ENCODE data around the gene GRB2.
"Not testable (repeated sequence)": the region's sequence is repeated elsewhere in the genome, so short reads cannot be mapped to it uniquely, and the experiment has no call there.

Gene GRB2

GRCh38 chr17:75289115-75289831, 116.2 kb downstream of the GRB2 start, which contains the start of gene SLC25A19:
SLC25A19 (minus strand) TSS chr17:75289433; CDS start chr17:75286764, 2,669 bp downstream.
- Histone ChIP-seq H3K4me1 (ENCODE audit: control insufficient read depth, low read depth, low read length) (peaks cover 4% of the 10 kb centered on the region), H3K27ac (ENCODE audit: low read length) (no peak within 1 kb of the TSS), H3K9ac (ENCODE audit: low read length) (peak within 1 kb of the TSS; percentile 59), H3K36me3 (ENCODE audit: control insufficient read depth, low read depth, low read length) (peaks cover 9% of the 10 kb centered on the region), H3K9me3 (ENCODE audit: control insufficient read depth, low read depth, low read length) (no peaks in the 10 kb centered on the region), H3K27me3 (ENCODE audit: control insufficient read depth, insufficient read depth, low read length) (peaks cover 3% of the 10 kb centered on the region), H3K4me3 (ENCODE audit: low read length) (peak within 1 kb of the TSS; percentile 82)

GRCh38 chr17:75288770-75289114, 116.7 kb downstream of the GRB2 start:
- H3K4me3 ChIP-seq (ENCODE audit: low read length), result peak overlapping the region; percentile 82
- H3K4me1 ChIP-seq (ENCODE audit: control insufficient read depth, low read depth, low read length), result peaks cover 4% of the 10 kb centered on the region
- H3K27me3 ChIP-seq (ENCODE audit: control insufficient read depth, insufficient read depth, low read length), result peaks cover 3% of the 10 kb centered on the region
- H3K9ac ChIP-seq (ENCODE audit: low read length), result peak overlapping the region; percentile 59
- H3K27ac ChIP-seq (ENCODE audit: low read length), result no peak overlapping the region
- H3K9me3 ChIP-seq (ENCODE audit: control insufficient read depth, low read depth, low read length), result no peaks in the 10 kb centered on the region
- peaks cover 9% of the 10 kb centered on the region for H3K36me3 ChIP-seq (ENCODE audit: control insufficient read depth, low read depth, low read length)

GRCh38 chr17:75288359-75288758, 117.1 kb downstream of the GRB2 start:
- H3K4me3 ChIP-seq (ENCODE audit: low read length), result peak overlapping the region; percentile 82
- H3K9ac ChIP-seq (ENCODE audit: low read length), result peak overlapping the region; percentile 59
- H3K4me1 ChIP-seq (ENCODE audit: control insufficient read depth, low read depth, low read length), result peaks cover 4% of the 10 kb centered on the region
- H3K27ac ChIP-seq (ENCODE audit: low read length), result no peak overlapping the region
- peaks cover 9% of the 10 kb centered on the region for H3K36me3 ChIP-seq (ENCODE audit: control insufficient read depth, low read depth, low read length)
- H3K9me3 ChIP-seq (ENCODE audit: control insufficient read depth, low read depth, low read length), result no peaks in the 10 kb centered on the region
- H3K27me3 ChIP-seq (ENCODE audit: control insufficient read depth, insufficient read depth, low read length), result peaks cover 3% of the 10 kb centered on the region

GRCh38 chr17:75287221-75287620, 118.3 kb downstream of the GRB2 start:
- peaks cover 9% of the 10 kb centered on the region for H3K36me3 ChIP-seq (ENCODE audit: control insufficient read depth, low read depth, low read length)
- H3K9me3 ChIP-seq (ENCODE audit: control insufficient read depth, low read depth, low read length), result no peaks in the 10 kb centered on the region
- H3K9ac ChIP-seq (ENCODE audit: low read length), result no peak overlapping the region
- peaks cover 3% of the 10 kb centered on the region for H3K27me3 ChIP-seq (ENCODE audit: control insufficient read depth, insufficient read depth, low read length)
- no peak overlapping the region for H3K27ac ChIP-seq (ENCODE audit: low read length)
- H3K4me1 ChIP-seq (ENCODE audit: control insufficient read depth, low read depth, low read length), result peaks cover 4% of the 10 kb centered on the region
- no peak overlapping the region for H3K4me3 ChIP-seq (ENCODE audit: low read length)

- peaks cover 3% of the 10 kb centered on the region for H3K27me3 ChIP-seq (ENCODE audit: control insufficient read depth, insufficient read depth, low read length)
- peaks cover 4% of the 10 kb centered on the region for H3K4me1 ChIP-seq (ENCODE audit: control insufficient read depth, low read depth, low read length)
- no peak overlapping the region for H3K4me3 ChIP-seq (ENCODE audit: low read length)
- peaks cover 13% of the 10 kb centered on the region for H3K36me3 ChIP-seq (ENCODE audit: control insufficient read depth, low read depth, low read length)
- H3K27ac ChIP-seq (ENCODE audit: low read length), result no peak overlapping the region
- H3K9me3 ChIP-seq (ENCODE audit: control insufficient read depth, low read depth, low read length), result no peaks in the 10 kb centered on the region
- H3K9ac ChIP-seq (ENCODE audit: low read length), result no peak overlapping the region
Observed at GRCh38 chr17:75285123-75285522, 120.4 kb downstream of the GRB2 start.

- H3K27ac ChIP-seq (ENCODE audit: low read length); H3K9ac ChIP-seq (ENCODE audit: low read length); H3K36me3 ChIP-seq (ENCODE audit: control insufficient read depth, low read depth, low read length); H3K9me3 ChIP-seq (ENCODE audit: control insufficient read depth, low read depth, low read length); H3K4me3 ChIP-seq (ENCODE audit: low read length); H3K4me1 ChIP-seq (ENCODE audit: control insufficient read depth, low read depth, low read length); H3K27me3 ChIP-seq (ENCODE audit: control insufficient read depth, insufficient read depth, low read length): not testable (repeated sequence)
Observed at GRCh38 chr17:75280189-75280588, 125.3 kb downstream of the GRB2 start.

GRCh38 chr17:75277664-75278071, 127.8 kb downstream of the GRB2 start:
- no peak overlapping the region for H3K4me3 ChIP-seq (ENCODE audit: low read length)
- H3K27me3 ChIP-seq (ENCODE audit: control insufficient read depth, insufficient read depth, low read length), result no peaks in the 10 kb centered on the region
- H3K36me3 ChIP-seq (ENCODE audit: control insufficient read depth, low read depth, low read length), result peaks cover 12% of the 10 kb centered on the region
- H3K9me3 ChIP-seq (ENCODE audit: control insufficient read depth, low read depth, low read length), result no peaks in the 10 kb centered on the region
- H3K27ac ChIP-seq (ENCODE audit: low read length), result no peak overlapping the region
- no peak overlapping the region for H3K9ac ChIP-seq (ENCODE audit: low read length)
- no peaks in the 10 kb centered on the region for H3K4me1 ChIP-seq (ENCODE audit: control insufficient read depth, low read depth, low read length)

GRCh38 chr17:75273977-75274708, 131.3 kb downstream of the GRB2 start:
- H3K4me3 ChIP-seq (ENCODE audit: low read length), result no peak overlapping the region
- peaks cover 3% of the 10 kb centered on the region for H3K4me1 ChIP-seq (ENCODE audit: control insufficient read depth, low read depth, low read length)
- H3K9me3 ChIP-seq (ENCODE audit: control insufficient read depth, low read depth, low read length), result no peaks in the 10 kb centered on the region
- H3K9ac ChIP-seq (ENCODE audit: low read length), result no peak overlapping the region
- peaks cover 10% of the 10 kb centered on the region for H3K36me3 ChIP-seq (ENCODE audit: control insufficient read depth, low read depth, low read length)
- no peak overlapping the region for H3K27ac ChIP-seq (ENCODE audit: low read length)
- peaks cover 11% of the 10 kb centered on the region for H3K27me3 ChIP-seq (ENCODE audit: control insufficient read depth, insufficient read depth, low read length)

- Histone ChIP-seq H3K4me1 (ENCODE audit: control insufficient read depth, low read depth, low read length) (peaks cover 6% of the 10 kb centered on the region), H3K9me3 (ENCODE audit: control insufficient read depth, low read depth, low read length) (no peaks in the 10 kb centered on the region), H3K9ac (ENCODE audit: low read length) (no peak overlapping the region), H3K27ac (ENCODE audit: low read length) (no peak overlapping the region), H3K4me3 (ENCODE audit: low read length) (no peak overlapping the region), H3K27me3 (ENCODE audit: control insufficient read depth, insufficient read depth, low read length) (peaks cover 11% of the 10 kb centered on the region), H3K36me3 (ENCODE audit: control insufficient read depth, low read depth, low read length) (peaks cover 10% of the 10 kb centered on the region)
Observed at GRCh38 chr17:75272848-75273184, 132.7 kb downstream of the GRB2 start.

GRCh38 chr17:75271955-75272847, 133.3 kb downstream of the GRB2 start:
- Histone ChIP-seq H3K9me3 (ENCODE audit: control insufficient read depth, low read depth, low read length) (no peaks in the 10 kb centered on the region), H3K27me3 (ENCODE audit: control insufficient read depth, insufficient read depth, low read length) (peaks cover 11% of the 10 kb centered on the region), H3K4me3 (ENCODE audit: low read length) (peak overlapping the region; percentile 75), H3K36me3 (ENCODE audit: control insufficient read depth, low read depth, low read length) (peaks cover 10% of the 10 kb centered on the region), H3K4me1 (ENCODE audit: control insufficient read depth, low read depth, low read length) (peaks cover 7% of the 10 kb centered on the region), H3K9ac (ENCODE audit: low read length) (peak overlapping the region; percentile 59), H3K27ac (ENCODE audit: low read length) (no peak overlapping the region)

- no peak overlapping the region for H3K27ac ChIP-seq (ENCODE audit: low read length)
- H3K9ac ChIP-seq (ENCODE audit: low read length), result peak overlapping the region; percentile 59
- H3K27me3 ChIP-seq (ENCODE audit: control insufficient read depth, insufficient read depth, low read length), result peaks cover 11% of the 10 kb centered on the region
- H3K4me3 ChIP-seq (ENCODE audit: low read length), result peak overlapping the region; percentile 75
- no peaks in the 10 kb centered on the region for H3K9me3 ChIP-seq (ENCODE audit: control insufficient read depth, low read depth, low read length)
- H3K36me3 ChIP-seq (ENCODE audit: control insufficient read depth, low read depth, low read length), result peaks cover 13% of the 10 kb centered on the region
- peaks cover 7% of the 10 kb centered on the region for H3K4me1 ChIP-seq (ENCODE audit: control insufficient read depth, low read depth, low read length)
Observed at GRCh38 chr17:75271233-75271954, 134.1 kb downstream of the GRB2 start.
